ENCODE results near the gene ALDH3B1. TPM values are rescaled to one million over a fixed set of nuclear protein-coding genes. Genes with fewer than 3 reads are reported as not detected.

ALDH3B1 gene
- total and polyA plus RNA-seq, 10 of the 15 experiments (the other 5 are each of a cell fraction or from before 2014, with no cell fraction given) = 0.03 to 0.37 (median 0.17) TPM; not detected in 3

- no peak for TF ChIP-seq SIN3A (IDR thresholded peaks at IDR 0.05; ENCODE audit: low read depth, low read length)
These were observed 32.9 kb downstream of the ALDH3B1 start (continued) for GRCh38 chr11:68043029-68043348.

- no TSS peak for BruUV-seq (replicated peaks)
These were observed 33.4 kb downstream of the ALDH3B1 start for GRCh38 chr11:68043349-68044144.

More at GRCh38 chr11:68043349-68044144, 33.4 kb downstream of the ALDH3B1 start:
- TF ChIP-seq ATF3 (IDR thresholded peaks at IDR 0.05; ENCODE audit: borderline replicate concordance, extremely low read depth, low read depth, low read length) (no peak), EZH2 (IDR thresholded peaks at IDR 0.05; ENCODE audit: borderline replicate concordance, control insufficient read depth, low read depth, low read length) (no peak), NRF1 (conservative IDR thresholded peaks at IDR 0.05; ENCODE audit: low read depth, low read length) (no peak), NFIC (IDR thresholded peaks at IDR 0.05; ENCODE audit: low read depth, low read length) (no peak), SREBF2 (IDR thresholded peaks at IDR 0.05; ENCODE audit: low read length) (no peak), TARDBP (IDR thresholded peaks at IDR 0.05; ENCODE audit: borderline replicate concordance) (no peak), E2F8 (IDR thresholded peaks at IDR 0.05; ENCODE audit: low read depth, partially characterized antibody) (no peak), ZNF24 (IDR thresholded peaks at IDR 0.05) (no peak), HSF1 (IDR thresholded peaks at IDR 0.05; ENCODE audit: low read depth, low read length) (no peak), TAF1 (IDR thresholded peaks at IDR 0.05; ENCODE audit: borderline replicate concordance, low read depth, low read length) (no peak), ASH2L (IDR thresholded peaks at IDR 0.05; ENCODE audit: borderline replicate concordance, low read depth) (no peak), SUZ12 (IDR thresholded peaks at IDR 0.05; ENCODE audit: unreplicated experiment) (no peak), ZNF384 (IDR thresholded peaks at IDR 0.05; ENCODE audit: borderline replicate concordance, low read depth, low read length) (no peak), FOS (IDR thresholded peaks at IDR 0.05; ENCODE audit: borderline replicate concordance, extremely low read depth, insufficient read length) (no peak), HDAC2 (IDR thresholded peaks at IDR 0.05) (no peak), HDAC6 (IDR thresholded peaks at IDR 0.05; ENCODE audit: unreplicated experiment) (no peak), KDM1A (IDR thresholded peaks at IDR 0.05; ENCODE audit: borderline replicate concordance) (no peak), HDGF (IDR thresholded peaks at IDR 0.05) (no peak)
- no peak overlapping the region for H3K9ac ChIP-seq (ENCODE audit: control insufficient read depth, insufficient read depth, low read length)
- SMC1A ChIA-PET (ENCODE audit: uncharacterized antibody, unreplicated experiment) = no interaction called here
- no peak overlapping the region for H3K4me2 ChIP-seq (ENCODE audit: control insufficient read depth, insufficient read depth)
- FAIRE-seq = no peak
- no peaks in the 10 kb centered on the region; the same call in 1 of the 2 replicates for H4K20me1 ChIP-seq (ENCODE audit: control insufficient read depth, insufficient read depth)
- H2AFZ ChIP-seq (ENCODE audit: control insufficient read depth, low read depth, low read length) = no peak overlapping the region
- peaks cover 7% of the 10 kb centered on the region for H3K4me1 ChIP-seq (ENCODE audit: control insufficient read depth, insufficient read depth, low read length)
- no peaks in the 10 kb centered on the region for H3K27me3 ChIP-seq (replicated peaks in 1 of 2; ENCODE audit: control insufficient read depth in 2 of 2, insufficient read depth in 2 of 2, low read length in 1 of 2)
- H3K9me3 ChIP-seq (replicated peaks; ENCODE audit: control insufficient read depth, insufficient read depth, low read length) = no peaks in the 10 kb centered on the region
- no peak overlapping the region for H3K4me3 ChIP-seq
- WGBS (ENCODE audit: insufficient coverage, insufficient replicate concordance, low lambda C conversion rate, missing lambda C conversion rate) = 95% methylated on average over 34 of the region's 36 CpGs
- RAD21 ChIA-PET (ENCODE audit: unreplicated experiment) = no interaction called here
- peaks cover 5 to 28% of the 10 kb centered on the region in 2 experiments; a peak in 3 of 4 replicates for H3K36me3 ChIP-seq (ENCODE audit: control insufficient read depth in 2 of 2, insufficient read depth in 2 of 2, low read length in 1 of 2)
- POLR2A ChIA-PET = no interaction called here
- in situ Hi-C loops (cut with MboI) = no loop called here
- peaks cover 43% of the 10 kb centered on the region for H3K79me2 ChIP-seq (ENCODE audit: control insufficient read depth, insufficient read depth, low read length)
- intact Hi-C loops (cut with micrococcal nuclease; ENCODE audit: unreplicated experiment) = no loop called here
- DNase-seq (ENCODE audit: low read depth, low spot score) = no peak
- no peak for ATAC-seq
- no peak overlapping the region for H3K27ac ChIP-seq (ENCODE audit: control insufficient read depth, insufficient read depth)
- CTCF ChIA-PET = no interaction called here
